Astrocyte (in vitro differentiated cells and primary cell): Measurements from ENCODE around the gene H2AZ1.

ENCODE experiments used
- EZH2 ChIP-seq: IDR thresholded peaks from 2 replicates; pipeline ENCODE4 v1.6.1; 2012; ENCODE audit warnings: mild to moderate bottlenecking, low read length, inconsistent platforms; ENCODE audit not compliant: insufficient read depth
- TF ChIP-seq, protein P1 (sequence below): IDR thresholded peaks from 2 replicates; pipeline ENCODE4 v1.5.1; 2011; ENCODE audit warnings: low read depth, mild to moderate bottlenecking, inconsistent platforms, low read length, moderate library complexity; ENCODE audit not compliant: insufficient read depth

DNA sequence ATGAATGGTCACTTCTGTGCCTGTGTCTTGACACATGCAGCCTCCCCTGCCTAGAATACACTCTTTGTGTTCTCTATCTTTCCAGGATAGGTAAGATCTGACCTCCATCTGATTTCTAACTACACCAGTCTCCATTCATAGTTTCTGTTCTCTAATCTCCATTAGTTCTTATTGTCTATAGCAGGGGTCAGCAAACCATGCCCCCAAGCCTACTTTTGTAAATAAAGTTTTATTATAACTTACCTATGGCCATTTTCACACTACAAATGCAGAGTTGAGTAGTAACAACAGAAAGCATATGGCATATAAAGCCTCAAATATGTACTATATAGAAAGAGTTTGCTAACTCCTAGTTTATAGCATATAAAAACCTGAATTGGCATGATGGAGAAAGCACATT, 37.6 kb upstream of the H2AZ1 start:
- TF ChIP-seq, protein P1, sequence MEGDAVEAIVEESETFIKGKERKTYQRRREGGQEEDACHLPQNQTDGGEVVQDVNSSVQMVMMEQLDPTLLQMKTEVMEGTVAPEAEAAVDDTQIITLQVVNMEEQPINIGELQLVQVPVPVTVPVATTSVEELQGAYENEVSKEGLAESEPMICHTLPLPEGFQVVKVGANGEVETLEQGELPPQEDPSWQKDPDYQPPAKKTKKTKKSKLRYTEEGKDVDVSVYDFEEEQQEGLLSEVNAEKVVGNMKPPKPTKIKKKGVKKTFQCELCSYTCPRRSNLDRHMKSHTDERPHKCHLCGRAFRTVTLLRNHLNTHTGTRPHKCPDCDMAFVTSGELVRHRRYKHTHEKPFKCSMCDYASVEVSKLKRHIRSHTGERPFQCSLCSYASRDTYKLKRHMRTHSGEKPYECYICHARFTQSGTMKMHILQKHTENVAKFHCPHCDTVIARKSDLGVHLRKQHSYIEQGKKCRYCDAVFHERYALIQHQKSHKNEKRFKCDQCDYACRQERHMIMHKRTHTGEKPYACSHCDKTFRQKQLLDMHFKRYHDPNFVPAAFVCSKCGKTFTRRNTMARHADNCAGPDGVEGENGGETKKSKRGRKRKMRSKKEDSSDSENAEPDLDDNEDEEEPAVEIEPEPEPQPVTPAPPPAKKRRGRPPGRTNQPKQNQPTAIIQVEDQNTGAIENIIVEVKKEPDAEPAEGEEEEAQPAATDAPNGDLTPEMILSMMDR = no peak
- TF ChIP-seq EZH2 = no peak
